Fibroblast of villous mesenchyme (primary cell): ENCODE results near the gene BNIPL. TPM values are rescaled to one million over a fixed set of nuclear protein-coding genes. Genes with fewer than 3 reads are reported as not detected.

ENCODE experiments used
- DNase-seq: peaks from one replicate; pipeline ENCODE4 v3.0.0-alpha.2; 2010; ENCODE audit warnings: low read depth
- H3K4me3 ChIP-seq: 2 replicates; pipeline ENCODE4 v1.5.1; 2011; ENCODE audit warnings: low read depth, mild to moderate bottlenecking, low read length
- CTCF ChIP-seq: IDR thresholded peaks from 2 replicates; pipeline ENCODE4 v1.5.1; 2012; ENCODE audit warnings: low read depth, mild to moderate bottlenecking, low read length; ENCODE audit not compliant: insufficient read depth
- total RNA-seq: library from RNA; depleted of rRNA; stranded (reverse); fragments of >200 nt; gene quantifications from 2 replicates; pipeline ENCODE4 v1.2.3, GENCODE V29; 2012

The BNIPL gene
- total RNA-seq, 1 donor, result under 0.01 TPM

DNA sequence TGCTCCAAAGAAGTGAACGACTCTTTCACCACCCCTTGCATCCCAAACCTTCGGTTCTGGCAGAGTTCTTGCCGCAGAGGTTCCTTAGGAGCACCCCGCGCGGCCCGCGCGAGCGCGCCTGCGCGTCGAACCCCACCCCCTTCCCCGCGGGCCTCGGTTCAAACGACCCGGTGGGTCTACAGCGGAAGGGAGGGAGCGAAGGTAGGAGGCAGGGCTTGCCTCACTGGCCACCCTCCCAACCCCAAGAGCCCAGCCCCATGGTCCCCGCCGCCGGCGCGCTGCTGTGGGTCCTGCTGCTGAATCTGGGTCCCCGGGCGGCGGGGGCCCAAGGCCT, 11.2 kb downstream of the BNIPL start, which contains the start of gene C1orf56:
C1orf56 (plus strand) TSS at position 161 of the 334 bp plus-strand sequence; CDS start at position 258, 97 bp downstream.
- TF ChIP-seq CTCF, result no peak
- peak; percentile 74 for DNase-seq
- H3K4me3 ChIP-seq, result peak within 1 kb of the TSS; percentile 84

- peak; percentile 58 for DNase-seq
- H3K4me3 ChIP-seq, result peak overlapping the region; percentile 84
- peak; percentile 60 for TF ChIP-seq CTCF
These were observed 11.7 kb downstream of the BNIPL start for GRCh38 chr1:151047925-151048644.

DNA sequence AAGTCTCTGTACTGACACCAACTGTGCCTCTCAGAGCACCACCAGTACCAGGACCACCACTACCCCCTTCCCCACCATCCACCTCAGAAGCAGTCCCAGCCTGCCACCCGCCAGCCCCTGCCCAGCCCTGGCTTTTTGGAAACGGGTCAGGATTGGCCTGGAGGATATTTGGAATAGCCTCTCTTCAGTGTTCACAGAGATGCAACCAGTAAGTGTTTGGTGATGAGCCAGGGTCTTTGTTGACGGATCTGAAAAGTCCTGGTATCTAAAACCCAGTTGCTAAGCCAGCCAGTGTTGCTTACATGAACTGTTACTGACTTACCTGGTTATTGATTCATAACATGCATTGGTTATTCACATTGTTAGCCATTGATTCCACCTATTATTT, 12.3 kb downstream of the BNIPL start:
- no peak for TF ChIP-seq CTCF
- peak overlapping the region; percentile 84 for H3K4me3 ChIP-seq
- no peak for DNase-seq

DNA sequence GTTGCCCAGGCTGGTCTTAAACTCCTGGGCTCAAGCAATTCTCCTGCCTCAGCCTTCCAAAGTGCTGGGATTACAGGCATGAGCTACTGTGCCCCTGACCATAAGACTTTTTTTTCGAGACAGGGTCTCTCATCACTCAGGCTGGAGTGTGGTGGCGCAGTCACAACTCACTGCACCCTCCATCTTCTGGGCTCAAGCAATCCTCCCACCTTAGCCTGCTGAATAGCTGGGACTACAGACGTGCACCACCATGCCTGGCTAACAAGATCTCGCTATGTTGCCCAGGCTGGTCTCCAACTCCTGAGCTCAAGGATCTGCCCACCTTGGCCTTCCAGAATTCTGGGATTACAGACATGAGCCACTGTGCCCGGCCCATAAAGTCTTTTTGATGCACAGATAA, 13.1 kb downstream of the BNIPL start:
- TF ChIP-seq CTCF, result no peak
- no peak for DNase-seq
- H3K4me3 ChIP-seq, result no peak overlapping the region

- DNase-seq, result no peak
- no peak overlapping the region for H3K4me3 ChIP-seq
- no peak for TF ChIP-seq CTCF
These were observed 13.8 kb downstream of the BNIPL start for GRCh38 chr1:151050051-151050688.

DNA sequence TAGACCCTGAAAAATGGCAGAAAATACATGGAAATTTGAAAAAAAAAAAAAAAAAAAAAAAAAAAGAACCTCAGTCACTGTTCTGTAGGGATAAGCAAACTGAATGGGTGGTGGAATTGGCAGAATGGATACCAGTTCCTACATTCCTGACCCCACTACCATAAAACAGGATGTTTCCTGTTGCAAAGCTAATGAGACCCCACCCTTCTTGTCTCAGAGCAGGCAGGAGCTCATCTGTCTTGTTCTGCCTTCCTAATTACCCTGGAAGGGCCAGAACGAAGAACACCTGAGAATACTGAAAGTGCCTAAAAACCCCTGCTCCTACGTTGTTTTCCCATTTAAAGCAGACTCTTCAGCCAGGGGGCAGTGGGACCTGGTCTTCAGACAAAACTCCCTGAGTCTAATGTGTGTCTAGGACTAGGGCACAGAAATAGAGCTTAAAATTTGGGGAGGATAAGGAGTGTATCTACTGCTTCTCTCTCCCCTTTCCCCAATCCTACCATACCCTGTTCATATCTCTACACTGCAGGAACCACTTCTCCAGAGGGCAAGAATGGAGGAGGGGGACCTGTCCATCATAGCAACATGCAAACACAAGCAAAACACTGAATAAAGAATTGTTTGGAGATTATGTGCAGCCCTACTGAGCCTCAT, 15.1 kb downstream of the BNIPL start:
- TF ChIP-seq CTCF, result no peak
- no peak overlapping the region for H3K4me3 ChIP-seq
- no peak for DNase-seq
